Measurements from ENCODE around the gene CLEC5A. TPM values are rescaled to one million over a fixed set of nuclear protein-coding genes. Genes with fewer than 3 reads are reported as not detected.
A peak's percentile ranks its signal among the peaks of the same experiment; 100 is the strongest.
"Not testable (repeated sequence)": the region's sequence is repeated elsewhere in the genome, so short reads cannot be mapped to it uniquely, and the experiment has no call there.

Gene CLEC5A
- total RNA-seq = 0.18 TPM

- no peak for DNase-seq (ENCODE audit: low spot score)
- no peak for ATAC-seq
These were observed at the start of gene CLEC5A for GRCh38 chr7:141946796-141947195. Gene CLEC5A (minus strand): TSS chr7:141946974. CDS start chr7:141946292, 682 bp downstream.

DNA sequence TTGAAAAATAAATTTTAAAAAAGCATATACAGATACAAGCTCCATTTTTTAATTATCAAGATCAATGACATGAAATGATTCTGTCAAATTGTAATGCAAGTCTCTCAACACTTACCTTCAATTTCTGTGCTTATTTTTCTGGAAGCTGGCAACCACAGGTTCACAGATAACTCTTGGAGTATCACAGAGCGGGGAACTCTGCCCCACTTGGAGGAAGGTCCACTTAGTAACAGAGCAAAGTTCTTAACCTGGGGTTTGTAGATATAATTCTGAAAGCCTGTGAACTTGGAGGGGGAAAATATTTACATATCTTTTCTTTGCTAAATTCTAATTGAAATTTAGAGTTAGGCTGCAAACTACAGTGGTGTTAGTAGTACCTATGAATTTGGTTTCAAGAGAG, 46.6 kb upstream of the CLEC5A start:
- DNase-seq (ENCODE audit: low spot score) = no peak
- peak; percentile 53 for ATAC-seq

GRCh38 chr7:141992688-141993087, 45.9 kb upstream of the CLEC5A start:
- ATAC-seq (no peak), DNase-seq (ENCODE audit: low spot score) (no peak)

DNA sequence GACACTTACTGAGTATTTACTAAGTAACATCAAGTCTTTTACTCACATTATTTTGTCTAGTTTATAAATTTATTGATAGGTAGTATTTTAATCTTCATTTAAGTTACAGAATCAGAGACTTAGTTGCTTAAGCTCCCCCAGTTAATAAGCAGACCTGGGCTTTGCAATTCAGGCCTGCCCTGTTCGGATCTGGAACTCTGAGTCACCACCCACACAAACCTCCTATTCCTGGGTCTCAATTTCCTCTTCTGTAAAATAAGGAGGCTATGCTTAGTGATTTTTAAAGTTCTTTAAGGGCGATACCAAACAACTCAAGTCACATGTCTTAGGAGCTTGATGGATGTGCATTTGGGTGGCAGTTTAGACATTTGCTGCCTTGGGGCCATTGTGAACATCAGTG, 45.4 kb upstream of the CLEC5A start:
- ATAC-seq (no peak), DNase-seq (ENCODE audit: low spot score) (no peak)

GRCh38 chr7:141991140-141991539, 44.4 kb upstream of the CLEC5A start:
- DNase-seq (ENCODE audit: low spot score) (no peak), ATAC-seq (no peak)

DNA sequence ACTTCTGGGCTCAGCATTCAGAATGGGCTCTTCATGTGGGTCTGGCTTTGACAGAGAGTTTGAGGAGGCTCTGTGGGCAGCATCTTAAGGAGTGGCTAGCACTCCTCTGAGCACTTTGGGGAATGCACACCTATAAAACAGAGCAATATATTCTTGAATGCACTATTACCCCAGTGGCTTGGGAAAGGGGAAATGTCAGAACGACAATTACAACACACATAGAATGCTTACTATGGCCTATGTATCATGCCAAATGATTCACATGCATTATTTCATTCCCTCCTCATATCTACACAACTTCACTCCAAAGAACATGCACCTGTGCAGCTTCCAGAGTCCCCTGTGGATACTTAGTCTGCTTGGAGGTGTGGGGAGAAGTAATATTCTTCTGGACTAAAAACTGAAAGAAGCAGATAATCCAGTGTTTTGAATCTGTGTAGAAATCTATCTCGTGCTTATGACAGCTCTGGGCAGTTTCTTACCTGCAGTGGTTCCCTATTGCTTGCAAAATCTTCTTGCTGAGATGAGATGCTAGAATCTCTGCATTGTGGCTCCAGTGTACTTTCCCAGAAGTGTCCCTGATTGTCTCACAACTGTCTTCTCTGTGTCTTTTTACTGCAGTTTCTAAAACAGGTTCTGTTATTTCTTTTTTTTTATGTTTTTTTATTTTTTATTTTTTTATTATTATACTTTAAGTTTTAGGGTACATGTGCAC, 43.4 kb upstream of the CLEC5A start:
- DNase-seq (ENCODE audit: low spot score) (no peak), ATAC-seq (no peak)

DNA sequence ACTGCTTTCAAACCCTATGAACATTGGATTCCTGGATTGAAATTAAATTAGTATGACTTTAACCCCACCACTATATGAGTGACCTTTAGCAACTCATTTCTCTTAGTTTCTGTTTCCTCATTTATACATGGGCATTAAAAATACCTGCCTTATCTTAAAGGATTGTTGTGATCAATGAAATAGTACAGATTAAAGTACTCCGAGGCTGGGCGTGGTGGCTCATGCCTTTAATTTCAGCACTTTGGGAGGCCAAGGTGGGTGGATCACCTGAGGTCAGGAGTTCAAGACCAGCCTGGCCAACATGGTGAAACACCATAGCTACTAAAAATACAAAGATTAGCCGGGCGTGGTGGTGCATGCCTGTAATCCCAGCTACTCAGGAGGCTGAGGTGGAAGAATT, 41.0 kb upstream of the CLEC5A start:
- not testable (repeated sequence) for DNase-seq (ENCODE audit: low spot score); ATAC-seq

GRCh38 chr7:141986923-141987322, 40.1 kb upstream of the CLEC5A start:
- ATAC-seq = no peak
- no peak for DNase-seq (ENCODE audit: low spot score)

DNA sequence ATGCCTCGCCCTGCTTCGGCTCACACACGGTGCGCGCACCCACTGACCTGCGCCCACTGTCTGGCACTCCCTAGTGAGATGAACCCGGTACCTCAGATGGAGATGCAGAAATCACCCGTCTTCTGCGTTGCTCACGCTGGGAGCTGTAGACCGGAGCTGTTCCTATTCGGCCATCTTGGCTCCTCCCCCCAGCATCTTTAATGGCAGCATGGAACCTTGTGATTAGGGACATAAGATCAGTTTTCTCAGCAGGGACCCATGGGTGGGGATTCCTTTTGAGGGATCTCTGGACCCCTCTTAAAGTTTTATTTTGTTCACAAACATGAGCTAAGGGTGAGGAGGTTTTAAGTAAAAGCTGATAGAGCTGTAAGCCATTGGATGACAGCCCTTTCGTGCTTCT, 39.2 kb upstream of the CLEC5A start:
- DNase-seq (ENCODE audit: low spot score); ATAC-seq: not testable (repeated sequence)

GRCh38 chr7:141979568-141979967, 32.8 kb upstream of the CLEC5A start:
- no peak for DNase-seq (ENCODE audit: low spot score)

DNA sequence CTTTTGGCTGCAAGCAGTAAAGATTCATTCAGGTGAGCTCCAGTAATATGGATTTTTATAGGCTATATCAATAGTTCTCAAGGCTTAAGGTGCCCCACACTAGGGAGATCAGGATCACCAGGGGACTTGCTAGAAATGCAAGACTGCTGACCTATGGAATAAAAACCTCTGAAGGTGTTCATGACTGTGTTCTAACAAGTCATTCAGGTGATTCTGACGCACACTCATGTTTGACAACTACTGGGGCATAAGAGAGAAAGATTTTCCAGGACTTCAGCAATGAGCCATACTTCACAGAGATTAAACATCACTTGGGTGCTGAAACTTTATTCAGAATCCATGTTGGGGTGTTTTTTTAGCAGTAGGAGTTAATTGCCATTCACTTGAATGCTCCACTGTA, 31.6 kb upstream of the CLEC5A start:
- DNase-seq (ENCODE audit: low spot score) = no peak
- ATAC-seq = no peak

More at GRCh38 chr7:141979568-141979967, 32.8 kb upstream of the CLEC5A start:
- ATAC-seq = no peak

DNA sequence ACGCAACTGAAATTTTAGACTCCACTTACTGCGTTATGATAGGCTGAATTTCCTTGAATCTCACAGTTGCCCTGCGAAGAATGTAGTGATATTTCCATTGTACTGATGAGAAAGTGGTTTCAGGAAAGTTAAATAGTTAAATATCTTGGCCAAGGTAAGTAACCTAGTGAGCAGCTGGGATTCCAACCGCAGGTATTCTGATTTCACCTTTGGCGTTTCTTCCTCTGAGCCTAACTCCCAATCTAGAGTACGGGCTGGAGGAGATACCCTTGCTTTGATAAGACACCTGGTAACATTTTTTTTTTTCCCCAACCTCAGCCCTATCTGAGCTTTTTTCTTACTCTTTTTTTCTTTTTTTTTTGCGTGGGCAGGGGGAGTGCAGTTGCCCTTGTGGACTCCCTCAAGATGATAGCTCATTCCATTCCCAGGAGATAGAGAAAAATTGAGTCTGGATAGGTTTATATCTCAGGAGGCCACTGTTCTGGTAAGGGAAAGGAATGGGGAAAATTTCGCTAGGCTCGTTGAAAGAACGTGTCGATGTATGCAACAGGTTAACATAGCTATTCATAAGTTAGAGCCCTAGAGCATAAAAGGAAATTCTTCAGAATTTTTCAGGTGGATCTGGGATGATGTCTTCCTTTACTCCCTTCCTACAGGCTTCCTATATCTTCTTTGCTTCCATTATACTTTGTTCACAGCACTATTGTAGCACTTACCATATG, 29.9 kb upstream of the CLEC5A start:
- DNase-seq (ENCODE audit: low spot score) = no peak
- ATAC-seq = no peak

- peak; percentile 74 for DNase-seq (ENCODE audit: low spot score)
- ATAC-seq = peak; percentile 99
These were observed 29.2 kb upstream of the CLEC5A start for GRCh38 chr7:141975806-141976523.

GRCh38 chr7:141974831-141975230, 28.1 kb upstream of the CLEC5A start:
- ATAC-seq (peak; percentile 59), DNase-seq (ENCODE audit: low spot score) (no peak)

DNA sequence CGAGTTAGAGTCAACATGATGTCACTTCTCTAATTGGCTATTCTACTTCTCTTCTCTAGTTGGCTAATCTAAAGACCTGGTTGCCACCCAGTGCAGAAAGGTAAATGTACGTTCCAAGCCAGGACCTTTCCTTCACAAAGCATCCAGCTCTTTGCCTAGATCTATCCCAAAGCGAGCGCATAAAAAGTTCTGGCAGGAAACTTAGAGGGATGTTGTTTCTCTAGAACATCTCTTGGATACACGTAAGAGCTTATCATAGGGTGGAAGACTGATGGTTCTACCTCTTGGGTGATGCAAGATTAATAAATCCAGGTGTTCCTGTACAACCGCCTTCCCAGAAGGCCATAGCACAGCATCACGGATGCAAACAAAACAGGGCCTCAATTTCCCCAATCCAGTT, 26.9 kb upstream of the CLEC5A start, which contains the start of gene TAS2R38:
Gene TAS2R38, minus strand, starts transcription at position 101 of the 400 bp plus-strand sequence. Its CDS starts 84 bp downstream, at position 17.
- DNase-seq (ENCODE audit: low spot score) (no peak), ATAC-seq (no peak)

DNA sequence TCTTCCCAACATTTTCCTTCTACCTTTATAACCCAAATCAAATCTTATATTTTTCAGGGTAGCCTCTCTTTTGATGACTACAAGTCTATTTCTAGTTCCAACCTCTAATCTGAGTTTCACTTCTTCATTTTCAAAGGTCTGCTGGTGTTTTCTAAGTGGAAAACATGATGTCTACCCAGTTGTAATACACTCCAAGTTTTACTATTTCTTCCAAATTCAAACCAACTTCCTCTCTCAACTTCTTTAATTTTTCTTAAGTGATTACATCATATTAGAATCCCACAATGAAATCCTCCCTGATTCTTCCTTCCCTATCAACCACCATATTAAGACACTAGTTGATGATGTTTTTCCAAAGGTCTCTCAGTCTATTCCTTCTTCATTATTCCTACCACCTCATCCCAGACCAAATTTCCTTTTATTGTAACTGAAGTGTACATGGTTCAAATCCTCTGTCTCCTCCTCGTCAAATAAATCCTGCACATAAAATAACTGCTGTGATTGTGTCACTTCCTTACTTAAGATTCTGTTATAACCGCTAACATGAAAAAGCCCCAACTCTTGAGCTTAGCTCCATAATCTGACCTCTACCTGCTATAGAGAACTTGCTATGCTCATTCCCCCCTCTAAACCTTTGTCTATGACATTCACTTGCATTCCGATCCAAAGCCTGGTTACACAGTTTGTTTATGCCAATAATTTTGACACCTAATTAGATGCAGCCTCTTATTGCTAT, 14.1 kb upstream of the CLEC5A start:
- ATAC-seq = no peak
- DNase-seq (ENCODE audit: low spot score) = no peak

DNA sequence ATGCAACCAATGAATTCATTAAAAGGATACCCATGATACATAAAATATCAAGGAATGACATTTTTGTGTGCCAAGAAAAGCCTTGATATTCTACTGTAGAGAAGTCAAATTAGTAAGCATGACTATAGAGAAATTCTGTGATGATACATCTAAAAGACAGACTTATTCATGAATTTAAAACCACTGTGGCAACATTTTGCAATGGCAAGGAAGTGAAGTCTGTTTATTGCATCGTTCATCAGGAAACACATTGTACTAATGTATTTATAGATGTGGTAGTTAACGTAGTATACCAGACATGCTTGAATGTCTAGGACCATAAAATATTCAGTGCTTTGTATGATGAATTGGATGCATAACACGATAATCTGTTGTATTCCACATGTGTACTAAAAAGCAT, 9.3 kb upstream of the CLEC5A start:
- DNase-seq (ENCODE audit: low spot score) = no peak

GRCh38 chr7:141954334-141954733, 7.6 kb upstream of the CLEC5A start:
- DNase-seq (ENCODE audit: low spot score) (no peak), ATAC-seq (no peak)

More for the DNA sequence above, 9.3 kb upstream of the CLEC5A start:
- no peak for ATAC-seq

- no peak for DNase-seq (ENCODE audit: low spot score)
- ATAC-seq = no peak
These were observed 5.7 kb upstream of the CLEC5A start for GRCh38 chr7:141952461-141952860.

DNA sequence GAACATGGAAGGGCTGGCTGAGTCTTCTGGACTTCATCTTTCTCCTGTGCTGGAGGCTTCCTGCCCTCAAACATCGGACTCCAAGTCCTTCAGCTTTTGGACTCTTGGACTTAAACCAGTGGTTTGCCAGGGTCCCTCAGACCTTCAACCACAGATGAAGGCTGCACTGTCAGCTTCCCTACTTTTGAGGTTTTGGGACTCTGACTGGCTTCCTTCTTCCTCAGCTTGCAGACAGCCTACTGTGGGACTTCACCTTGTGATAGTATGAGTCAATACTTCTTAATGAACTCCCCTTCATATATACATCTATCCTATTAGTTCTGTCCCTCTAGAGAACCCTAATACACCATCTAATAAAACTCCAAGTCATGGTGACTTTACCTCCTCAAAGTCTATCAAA, 4.0 kb upstream of the CLEC5A start:
- no peak for ATAC-seq

GRCh38 chr7:141949911-141950310, 3.1 kb upstream of the CLEC5A start:
- ATAC-seq = no peak
- no peak for DNase-seq (ENCODE audit: low spot score)

More for the DNA sequence above, 4.0 kb upstream of the CLEC5A start:
- no peak for DNase-seq (ENCODE audit: low spot score)

Data from left lobe of liver (tissue), 2 donors.